B cell (primary cell): Measurements from ENCODE around the gene CAV2. TPM values are rescaled to one million over a fixed set of nuclear protein-coding genes. Genes with fewer than 3 reads are reported as not detected.

Experiments used
- ATAC-seq: fragments of 200-7000 bp; cut with Tn5 transposase; one replicate; pipeline ENCODE4 v1.10.0; 2021; ENCODE audit warnings: low read depth, mild to moderate bottlenecking, moderate number of reproducible peaks, moderate library complexity
- CTCF ChIA-PET: fragments of 350-600 bp; sonication (Branson Sonifier 250); formaldehyde crosslinking; loops from one replicate; lab custom pipeline; 2021; ENCODE audit warnings: antibody characterized with exemption, inconsistent platforms; lab: Charles Lee
- POLR2A ChIA-PET: fragments of 350-600 bp; sonication (Branson Sonifier 250); formaldehyde crosslinking; loops from one replicate; lab custom pipeline; 2021; ENCODE audit warnings: antibody characterized with exemption; lab: Charles Lee
- DNase-seq: peaks from one replicate; pipeline ENCODE4 v3.0.0; 2013
- H2AFZ ChIP-seq: 2 replicates; pipeline ENCODE4 v1.6.1; 2012; ENCODE audit warnings: mild to moderate bottlenecking, low read depth, low read length; ENCODE audit not compliant: insufficient read depth, poor library complexity, severe bottlenecking
- H3K27ac ChIP-seq, 2 donors: 1 replicate in 1 of 2; 2 replicates in 1 of 2; pipeline ENCODE4 v1.5.1; 2012 to 2013; ENCODE audit warnings: low read length in 2 of 2, mild to moderate bottlenecking in 2 of 2, moderate library complexity in 1 of 2
- H3K27me3 ChIP-seq, 4 experiments: fragments of 200-600 bp in 1 of 4; sonication (generic) in 1 of 4; replicated peaks in 1 of 4; 1 replicate in 2 of 4; 2 replicates in 2 of 4; pipeline versions ENCODE4 v1.6.1 to v1.7.0; 2013 to 2016; ENCODE audit warnings: low read length in 3 of 4, mild to moderate bottlenecking in 2 of 4, mixed read lengths in 1 of 4, moderate library complexity in 1 of 4; ENCODE audit not compliant: insufficient read depth in 4 of 4, control insufficient read depth in 3 of 4; ENCODE audit errors: control extremely low read depth in 1 of 4
- H3K36me3 ChIP-seq, 2 experiments: replicated peaks in 1 of 2; 1 replicate in 1 of 2; 2 replicates in 1 of 2; pipeline versions ENCODE4 v1.6.1 to v1.7.1; 2013; ENCODE audit warnings: low read length in 1 of 2; ENCODE audit not compliant: insufficient read depth in 2 of 2, control insufficient read depth in 1 of 2; ENCODE audit errors: control extremely low read depth in 1 of 2, extremely low read depth in 1 of 2
- H3K4me1 ChIP-seq, 2 donors: fragments of 200-600 bp in 1 of 2; sonication (generic) in 1 of 2; 1 replicate in 1 of 2; 2 replicates in 1 of 2; pipeline versions ENCODE4 v1.5.1 to v1.6.1; 2013 to 2017; ENCODE audit warnings: low read length in 2 of 2; ENCODE audit not compliant: control insufficient read depth in 2 of 2, insufficient read depth in 2 of 2
- H3K4me2 ChIP-seq: replicated peaks from 2 replicates; pipeline ENCODE3; 2012; ENCODE audit warnings: mild to moderate bottlenecking, low read depth, low read length; ENCODE audit not compliant: poor library complexity, severe bottlenecking
- H3K4me3 ChIP-seq, 5 experiments: fragments of 200-600 bp in 1 of 5; sonication (generic) in 1 of 5; 1 replicate in 3 of 5; 2 replicates in 2 of 5; pipeline versions ENCODE4 v1.5.1 to v1.7.0; 2011 to 2016; ENCODE audit warnings: low read length in 4 of 5, mild to moderate bottlenecking in 4 of 5, low read depth in 2 of 5, control low read depth in 1 of 5, moderate library complexity in 1 of 5; ENCODE audit not compliant: insufficient read depth in 1 of 5; ENCODE audit errors: control extremely low read depth in 1 of 5, extremely low read depth in 1 of 5
- H3K79me2 ChIP-seq: fragments of 200-600 bp; sonication (generic); one replicate; pipeline ENCODE4 v1.6.0; 2016; ENCODE audit warnings: low read length; ENCODE audit not compliant: control insufficient read depth, insufficient read depth
- H3K9ac ChIP-seq: fragments of 200-600 bp; sonication (generic); 2 replicates; pipeline ENCODE4 v1.6.1; 2017; ENCODE audit warnings: mild to moderate bottlenecking, low read length, moderate library complexity
- H3K9me3 ChIP-seq, 3 donors: one replicate each; pipeline versions ENCODE4 v1.6.1 to v1.7.1; 2013; ENCODE audit warnings: low read length in 2 of 3; ENCODE audit not compliant: control insufficient read depth in 2 of 3, insufficient read depth in 1 of 3; ENCODE audit errors: control extremely low read depth in 1 of 3
- H4K20me1 ChIP-seq: 2 replicates; pipeline ENCODE4 v1.6.0; 2012; ENCODE audit warnings: mild to moderate bottlenecking, low read length; ENCODE audit not compliant: insufficient read depth, control insufficient read depth, poor library complexity, severe bottlenecking
- H3K27ac Mint-ChIP-seq: one replicate; pipeline ENCODE4 v1.8.0; 2021; ENCODE audit warnings: mixed read lengths
- H3K27me3 Mint-ChIP-seq: one replicate; pipeline ENCODE4 v1.8.0; 2021; ENCODE audit warnings: mixed read lengths
- H3K4me1 Mint-ChIP-seq: one replicate; pipeline ENCODE4 v1.8.0; 2021; ENCODE audit warnings: mixed read lengths
- H3K4me3 Mint-ChIP-seq: one replicate; pipeline ENCODE4 v1.8.0; 2021; ENCODE audit warnings: mixed read lengths
- H3K9me3 Mint-ChIP-seq: one replicate; pipeline ENCODE4 v1.8.0; 2022; ENCODE audit warnings: mixed read lengths; ENCODE audit not compliant: insufficient read depth
- EZH2 ChIP-seq: IDR thresholded peaks from 2 replicates; pipeline ENCODE4 v1.6.1; 2012; ENCODE audit warnings: borderline replicate concordance, low read depth, mild to moderate bottlenecking, moderate library complexity, low read length; ENCODE audit not compliant: insufficient read depth, poor library complexity, severe bottlenecking
- WGBS: methylation state at CpG from one replicate; pipeline ENCODE4 v1.1.5; 2013; ENCODE audit warnings: missing lambda C conversion rate; ENCODE audit not compliant: insufficient coverage; 5-methylcytosine and 5-hydroxymethylcytosine counted together
- intact Hi-C: fragments of 100-400 bp; cut with micrococcal nuclease; formaldehyde crosslinking; loops from one replicate; pipeline ENCODE4 v1.10.0; 2022
- polyA plus RNA-seq: library from polyadenylated mRNA; depleted of rRNA; stranded (reverse); fragments of >200 nt; gene quantifications from 2 replicates; pipeline ENCODE4 v1.2.3, GENCODE V29; 2012
- total RNA-seq, 2 donors: library from RNA; stranded (reverse); fragments of 120-200 nt in 1 of 2; gene quantifications; 1 replicate in 1 of 2; 2 replicates in 1 of 2; pipeline versions ENCODE4 v1.2.3 to v1.2.4, GENCODE V29; 2013 to 2022
- TF ChIP-seq, protein P1 (sequence below): fragments of 200-600 bp; IDR thresholded peaks from one replicate; pipeline ENCODE4 v1.8.0; 2022; ENCODE audit warnings: antibody characterized with exemption, mild to moderate bottlenecking

Gene CAV2
- total and polyA plus RNA-seq, 2 donors (not counting 1 experiment from before 2014, with no cell fraction given): not detected

GRCh38 chr7:116461500-116461899 is 38.0 kb upstream of the CAV2 start:
- no peak for TF ChIP-seq EZH2
- TF ChIP-seq, protein P1, sequence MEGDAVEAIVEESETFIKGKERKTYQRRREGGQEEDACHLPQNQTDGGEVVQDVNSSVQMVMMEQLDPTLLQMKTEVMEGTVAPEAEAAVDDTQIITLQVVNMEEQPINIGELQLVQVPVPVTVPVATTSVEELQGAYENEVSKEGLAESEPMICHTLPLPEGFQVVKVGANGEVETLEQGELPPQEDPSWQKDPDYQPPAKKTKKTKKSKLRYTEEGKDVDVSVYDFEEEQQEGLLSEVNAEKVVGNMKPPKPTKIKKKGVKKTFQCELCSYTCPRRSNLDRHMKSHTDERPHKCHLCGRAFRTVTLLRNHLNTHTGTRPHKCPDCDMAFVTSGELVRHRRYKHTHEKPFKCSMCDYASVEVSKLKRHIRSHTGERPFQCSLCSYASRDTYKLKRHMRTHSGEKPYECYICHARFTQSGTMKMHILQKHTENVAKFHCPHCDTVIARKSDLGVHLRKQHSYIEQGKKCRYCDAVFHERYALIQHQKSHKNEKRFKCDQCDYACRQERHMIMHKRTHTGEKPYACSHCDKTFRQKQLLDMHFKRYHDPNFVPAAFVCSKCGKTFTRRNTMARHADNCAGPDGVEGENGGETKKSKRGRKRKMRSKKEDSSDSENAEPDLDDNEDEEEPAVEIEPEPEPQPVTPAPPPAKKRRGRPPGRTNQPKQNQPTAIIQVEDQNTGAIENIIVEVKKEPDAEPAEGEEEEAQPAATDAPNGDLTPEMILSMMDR: no peak
- no peaks in the 10 kb centered on the region for H3K79me2 ChIP-seq
- H4K20me1 ChIP-seq: no peaks in the 10 kb centered on the region
- H3K4me1 ChIP-seq: no peaks in the 10 kb centered on the region
- POLR2A ChIA-PET: no interaction called here
- intact Hi-C loops: no loop called here
- Mint-ChIP-seq H3K9me3 (no peaks in the 10 kb centered on the region), H3K27ac (no peak overlapping the region), H3K27me3 (peaks cover 6% of the 10 kb centered on the region), H3K4me1 (no peaks in the 10 kb centered on the region), H3K4me3 (no peak overlapping the region)
- no peaks in the 10 kb centered on the region for H3K9me3 ChIP-seq
- no peaks in the 10 kb centered on the region for H3K36me3 ChIP-seq
- CTCF ChIA-PET: no interaction called here
- H3K9ac ChIP-seq: no peak overlapping the region
- H3K4me2 ChIP-seq: no peak overlapping the region
- no peaks in the 10 kb centered on the region for H3K27me3 ChIP-seq
- no peak for ATAC-seq
- no peak overlapping the region for H3K27ac ChIP-seq
- H3K4me3 ChIP-seq: no peak overlapping the region
- H2AFZ ChIP-seq: no peak overlapping the region
- DNase-seq: no peak

GRCh38 chr7:116463956-116464355 is 35.6 kb upstream of the CAV2 start:
- no peaks in the 10 kb centered on the region for H3K4me1 Mint-ChIP-seq
- POLR2A ChIA-PET: no interaction called here

More at GRCh38 chr7:116463956-116464355, 35.6 kb upstream of the CAV2 start:
- Histone ChIP-seq H3K36me3 (no peaks in the 10 kb centered on the region), H4K20me1 (no peaks in the 10 kb centered on the region), H3K4me3 (no peak overlapping the region), H3K4me2 (no peak overlapping the region), H3K4me1 (no peaks in the 10 kb centered on the region), H3K27me3 (no peaks in the 10 kb centered on the region), H3K79me2 (no peaks in the 10 kb centered on the region), H3K9me3 (no peaks in the 10 kb centered on the region), H2AFZ (no peak overlapping the region), H3K9ac (no peak overlapping the region), H3K27ac (no peak overlapping the region)
- peaks cover 9% of the 10 kb centered on the region for H3K27me3 Mint-ChIP-seq
- DNase-seq: no peak
- no peak overlapping the region for H3K4me3 Mint-ChIP-seq
- no peak for TF ChIP-seq EZH2
- TF ChIP-seq, protein P1: no peak
- H3K27ac Mint-ChIP-seq: no peak overlapping the region
- intact Hi-C loops: no loop called here
- ATAC-seq: no peak
- CTCF ChIA-PET: no interaction called here
- no CpG with 5 or more reads among the region's 4 CpGs for WGBS
- H3K9me3 Mint-ChIP-seq: no peaks in the 10 kb centered on the region
